Measurements from ENCODE around the gene EFS.
"Not testable (repeated sequence)": the region's sequence is repeated elsewhere in the genome, so short reads cannot be mapped to it uniquely, and the experiment has no call there.

EFS gene

DNA sequence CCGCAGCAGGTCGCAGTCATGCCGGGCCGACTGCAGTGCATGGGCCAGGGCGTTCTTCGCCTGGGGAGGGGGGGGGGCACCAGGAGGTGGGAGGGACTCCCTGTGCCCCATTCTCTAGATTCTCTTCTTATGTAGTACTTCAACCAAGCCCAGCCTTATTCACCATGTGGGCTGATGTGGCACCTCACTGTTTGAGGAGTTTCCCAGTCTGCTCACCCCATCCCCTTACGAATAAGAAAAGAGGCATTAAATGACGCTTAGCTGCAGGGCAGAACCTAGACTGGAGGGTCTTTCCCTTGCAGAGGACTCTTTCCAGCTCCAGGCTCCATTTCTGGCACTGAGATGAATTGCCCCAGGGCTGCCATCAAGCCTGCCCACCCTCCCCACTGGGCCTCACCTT, 24.0 kb upstream of the EFS start:
- TF ChIP-seq ZFP3 (CRISPR knock-in tag; IDR thresholded peaks at IDR 0.05) = no peak
- no peak for TF ChIP-seq ESRRG (CRISPR knock-in tag; IDR thresholded peaks at IDR 0.05)
- TF ChIP-seq, protein P1, sequence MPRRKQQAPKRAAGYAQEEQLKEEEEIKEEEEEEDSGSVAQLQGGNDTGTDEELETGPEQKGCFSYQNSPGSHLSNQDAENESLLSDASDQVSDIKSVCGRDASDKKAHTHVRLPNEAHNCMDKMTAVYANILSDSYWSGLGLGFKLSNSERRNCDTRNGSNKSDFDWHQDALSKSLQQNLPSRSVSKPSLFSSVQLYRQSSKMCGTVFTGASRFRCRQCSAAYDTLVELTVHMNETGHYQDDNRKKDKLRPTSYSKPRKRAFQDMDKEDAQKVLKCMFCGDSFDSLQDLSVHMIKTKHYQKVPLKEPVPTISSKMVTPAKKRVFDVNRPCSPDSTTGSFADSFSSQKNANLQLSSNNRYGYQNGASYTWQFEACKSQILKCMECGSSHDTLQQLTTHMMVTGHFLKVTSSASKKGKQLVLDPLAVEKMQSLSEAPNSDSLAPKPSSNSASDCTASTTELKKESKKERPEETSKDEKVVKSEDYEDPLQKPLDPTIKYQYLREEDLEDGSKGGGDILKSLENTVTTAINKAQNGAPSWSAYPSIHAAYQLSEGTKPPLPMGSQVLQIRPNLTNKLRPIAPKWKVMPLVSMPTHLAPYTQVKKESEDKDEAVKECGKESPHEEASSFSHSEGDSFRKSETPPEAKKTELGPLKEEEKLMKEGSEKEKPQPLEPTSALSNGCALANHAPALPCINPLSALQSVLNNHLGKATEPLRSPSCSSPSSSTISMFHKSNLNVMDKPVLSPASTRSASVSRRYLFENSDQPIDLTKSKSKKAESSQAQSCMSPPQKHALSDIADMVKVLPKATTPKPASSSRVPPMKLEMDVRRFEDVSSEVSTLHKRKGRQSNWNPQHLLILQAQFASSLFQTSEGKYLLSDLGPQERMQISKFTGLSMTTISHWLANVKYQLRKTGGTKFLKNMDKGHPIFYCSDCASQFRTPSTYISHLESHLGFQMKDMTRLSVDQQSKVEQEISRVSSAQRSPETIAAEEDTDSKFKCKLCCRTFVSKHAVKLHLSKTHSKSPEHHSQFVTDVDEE (CRISPR knock-in tag; IDR thresholded peaks at IDR 0.05) = no peak
- TF ChIP-seq, protein P2, sequence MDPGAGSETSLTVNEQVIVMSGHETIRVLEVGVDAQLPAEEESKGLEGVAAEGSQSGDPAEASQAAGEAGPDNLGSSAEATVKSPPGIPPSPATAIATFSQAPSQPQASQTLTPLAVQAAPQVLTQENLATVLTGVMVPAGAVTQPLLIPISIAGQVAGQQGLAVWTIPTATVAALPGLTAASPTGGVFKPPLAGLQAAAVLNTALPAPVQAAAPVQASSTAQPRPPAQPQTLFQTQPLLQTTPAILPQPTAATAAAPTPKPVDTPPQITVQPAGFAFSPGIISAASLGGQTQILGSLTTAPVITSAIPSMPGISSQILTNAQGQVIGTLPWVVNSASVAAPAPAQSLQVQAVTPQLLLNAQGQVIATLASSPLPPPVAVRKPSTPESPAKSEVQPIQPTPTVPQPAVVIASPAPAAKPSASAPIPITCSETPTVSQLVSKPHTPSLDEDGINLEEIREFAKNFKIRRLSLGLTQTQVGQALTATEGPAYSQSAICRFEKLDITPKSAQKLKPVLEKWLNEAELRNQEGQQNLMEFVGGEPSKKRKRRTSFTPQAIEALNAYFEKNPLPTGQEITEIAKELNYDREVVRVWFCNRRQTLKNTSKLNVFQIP (CRISPR knock-in tag; IDR thresholded peaks at IDR 0.05; ENCODE audit: borderline replicate concordance, low read depth) = no peak
- TF ChIP-seq CSDC2 (CRISPR knock-in tag; IDR thresholded peaks at IDR 0.05) = no peak
- TF ChIP-seq, protein P3, sequence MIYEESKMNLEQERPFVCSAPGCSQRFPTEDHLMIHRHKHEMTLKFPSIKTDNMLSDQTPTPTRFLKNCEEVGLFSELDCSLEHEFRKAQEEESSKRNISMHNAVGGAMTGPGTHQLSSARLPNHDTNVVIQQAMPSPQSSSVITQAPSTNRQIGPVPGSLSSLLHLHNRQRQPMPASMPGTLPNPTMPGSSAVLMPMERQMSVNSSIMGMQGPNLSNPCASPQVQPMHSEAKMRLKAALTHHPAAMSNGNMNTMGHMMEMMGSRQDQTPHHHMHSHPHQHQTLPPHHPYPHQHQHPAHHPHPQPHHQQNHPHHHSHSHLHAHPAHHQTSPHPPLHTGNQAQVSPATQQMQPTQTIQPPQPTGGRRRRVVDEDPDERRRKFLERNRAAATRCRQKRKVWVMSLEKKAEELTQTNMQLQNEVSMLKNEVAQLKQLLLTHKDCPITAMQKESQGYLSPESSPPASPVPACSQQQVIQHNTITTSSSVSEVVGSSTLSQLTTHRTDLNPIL (CRISPR knock-in tag; IDR thresholded peaks at IDR 0.05; ENCODE audit: low read depth) = no peak
- no peak for TF ChIP-seq TOX (CRISPR knock-in tag; IDR thresholded peaks at IDR 0.05; ENCODE audit: borderline replicate concordance)
- no peak for TF ChIP-seq ZNF565 (CRISPR knock-in tag; conservative IDR thresholded peaks at IDR 0.05; ENCODE audit: low read depth)
- no peak for TF ChIP-seq ARNTL (CRISPR knock-in tag; IDR thresholded peaks at IDR 0.05; ENCODE audit: borderline replicate concordance, low read depth)
- no peak for TF ChIP-seq OSR1 (CRISPR knock-in tag; IDR thresholded peaks at IDR 0.05)
- TF ChIP-seq ZC3H10 (CRISPR knock-in tag; IDR thresholded peaks at IDR 0.05) = no peak
- ATAC-seq = no peak

DNA sequence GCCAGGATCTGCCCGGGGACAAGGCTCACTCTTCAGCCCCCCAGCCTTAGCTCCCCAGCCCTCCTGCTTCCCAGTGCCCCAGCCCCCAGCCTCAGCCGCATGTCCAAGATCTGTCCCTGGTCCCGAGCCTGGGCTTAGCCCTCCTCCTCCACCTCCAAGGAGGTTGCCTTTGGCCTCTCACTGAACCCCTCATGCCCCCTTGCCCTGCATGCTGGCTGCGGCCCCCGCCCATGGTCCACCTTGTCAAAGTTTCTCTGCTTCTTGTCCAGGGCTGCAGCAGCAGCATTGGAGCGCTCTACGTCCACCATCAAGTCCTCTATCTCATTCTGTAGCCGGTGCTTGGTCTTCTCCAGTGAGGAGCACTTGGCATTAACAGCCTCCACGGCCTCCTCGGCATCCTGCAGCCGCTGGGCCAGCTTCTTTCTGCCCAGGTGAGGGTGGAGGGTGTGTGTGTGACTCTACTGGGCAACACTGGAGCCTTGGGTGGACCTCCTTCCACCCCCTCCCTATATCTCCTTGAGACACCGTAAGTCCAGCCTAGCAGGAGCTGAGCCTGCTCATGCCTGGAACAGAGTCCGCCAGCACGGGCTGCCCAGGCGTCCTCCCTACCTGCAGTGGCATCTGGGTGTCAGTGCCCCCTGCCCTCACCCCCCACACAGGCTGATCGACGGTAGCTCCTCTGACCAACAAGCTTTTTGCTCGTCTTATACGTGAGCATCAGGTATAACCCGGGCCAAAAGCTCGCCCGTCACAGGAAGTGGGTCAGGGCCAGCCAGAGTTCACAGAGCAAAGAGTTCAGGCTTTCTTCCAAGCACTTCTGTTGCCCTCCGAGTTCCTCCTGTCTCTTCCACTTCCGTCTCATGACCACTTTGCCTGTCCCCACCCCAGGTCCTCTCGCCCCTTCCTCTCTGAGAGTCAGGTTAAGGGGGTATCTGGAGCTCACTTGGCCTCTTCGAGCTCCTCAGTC, 23.2 kb upstream of the EFS start:
- TF ChIP-seq ZNF70 (CRISPR knock-in tag; IDR thresholded peaks at IDR 0.05) (no peak), PPARA (CRISPR knock-in tag; IDR thresholded peaks at IDR 0.05; ENCODE audit: borderline replicate concordance) (no peak), TCF4 (CRISPR knock-in tag; IDR thresholded peaks at IDR 0.05; ENCODE audit: borderline replicate concordance) (no peak), ZC3H10 (CRISPR knock-in tag; IDR thresholded peaks at IDR 0.05) (no peak), ZNF8 (CRISPR knock-in tag; IDR thresholded peaks at IDR 0.05) (no peak), CSDC2 (CRISPR knock-in tag; IDR thresholded peaks at IDR 0.05) (no peak), ESRRG (CRISPR knock-in tag; IDR thresholded peaks at IDR 0.05) (no peak), ISL1 (CRISPR knock-in tag; IDR thresholded peaks at IDR 0.05) (no peak)
- ATAC-seq = no peak

DNA sequence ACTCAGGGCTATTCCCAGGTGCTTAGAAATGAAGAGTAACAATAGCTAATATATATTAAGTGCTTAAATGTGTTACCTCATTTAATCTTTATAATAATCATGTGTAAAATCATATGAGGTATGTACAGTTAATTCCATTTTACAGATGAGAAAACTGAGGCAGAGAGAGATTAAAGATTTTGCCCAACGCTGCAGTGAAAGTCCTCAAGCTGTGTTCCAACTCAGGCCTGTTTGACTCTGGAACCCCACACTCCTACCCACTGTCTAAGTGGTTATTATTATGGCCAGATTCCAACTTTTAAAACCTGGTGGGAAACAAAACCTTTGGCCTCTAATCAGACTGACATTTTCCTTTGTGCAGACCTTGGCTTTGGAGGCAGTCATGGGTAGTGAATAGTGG, 22.0 kb upstream of the EFS start:
- ATAC-seq = no peak
- TF ChIP-seq SNAI2 (CRISPR knock-in tag; IDR thresholded peaks at IDR 0.05) = no peak
- TF ChIP-seq ZFP30 (CRISPR knock-in tag; IDR thresholded peaks at IDR 0.05) = no peak
- TF ChIP-seq, protein P4, sequence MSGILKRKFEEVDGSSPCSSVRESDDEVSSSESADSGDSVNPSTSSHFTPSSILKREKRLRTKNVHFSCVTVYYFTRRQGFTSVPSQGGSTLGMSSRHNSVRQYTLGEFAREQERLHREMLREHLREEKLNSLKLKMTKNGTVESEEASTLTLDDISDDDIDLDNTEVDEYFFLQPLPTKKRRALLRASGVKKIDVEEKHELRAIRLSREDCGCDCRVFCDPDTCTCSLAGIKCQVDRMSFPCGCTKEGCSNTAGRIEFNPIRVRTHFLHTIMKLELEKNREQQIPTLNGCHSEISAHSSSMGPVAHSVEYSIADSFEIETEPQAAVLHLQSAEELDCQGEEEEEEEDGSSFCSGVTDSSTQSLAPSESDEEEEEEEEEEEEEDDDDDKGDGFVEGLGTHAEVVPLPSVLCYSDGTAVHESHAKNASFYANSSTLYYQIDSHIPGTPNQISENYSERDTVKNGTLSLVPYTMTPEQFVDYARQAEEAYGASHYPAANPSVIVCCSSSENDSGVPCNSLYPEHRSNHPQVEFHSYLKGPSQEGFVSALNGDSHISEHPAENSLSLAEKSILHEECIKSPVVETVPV (CRISPR knock-in tag; IDR thresholded peaks at IDR 0.05) = no peak
- TF ChIP-seq ZNF70 (CRISPR knock-in tag; IDR thresholded peaks at IDR 0.05) = no peak
- TF ChIP-seq, protein P5, sequence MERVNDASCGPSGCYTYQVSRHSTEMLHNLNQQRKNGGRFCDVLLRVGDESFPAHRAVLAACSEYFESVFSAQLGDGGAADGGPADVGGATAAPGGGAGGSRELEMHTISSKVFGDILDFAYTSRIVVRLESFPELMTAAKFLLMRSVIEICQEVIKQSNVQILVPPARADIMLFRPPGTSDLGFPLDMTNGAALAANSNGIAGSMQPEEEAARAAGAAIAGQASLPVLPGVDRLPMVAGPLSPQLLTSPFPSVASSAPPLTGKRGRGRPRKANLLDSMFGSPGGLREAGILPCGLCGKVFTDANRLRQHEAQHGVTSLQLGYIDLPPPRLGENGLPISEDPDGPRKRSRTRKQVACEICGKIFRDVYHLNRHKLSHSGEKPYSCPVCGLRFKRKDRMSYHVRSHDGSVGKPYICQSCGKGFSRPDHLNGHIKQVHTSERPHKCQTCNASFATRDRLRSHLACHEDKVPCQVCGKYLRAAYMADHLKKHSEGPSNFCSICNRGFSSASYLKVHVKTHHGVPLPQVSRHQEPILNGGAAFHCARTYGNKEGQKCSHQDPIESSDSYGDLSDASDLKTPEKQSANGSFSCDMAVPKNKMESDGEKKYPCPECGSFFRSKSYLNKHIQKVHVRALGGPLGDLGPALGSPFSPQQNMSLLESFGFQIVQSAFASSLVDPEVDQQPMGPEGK (CRISPR knock-in tag; IDR thresholded peaks at IDR 0.05; ENCODE audit: borderline replicate concordance) = no peak
- TF ChIP-seq CSDC2 (CRISPR knock-in tag; IDR thresholded peaks at IDR 0.05) = no peak
- TF ChIP-seq PPARA (CRISPR knock-in tag; IDR thresholded peaks at IDR 0.05; ENCODE audit: borderline replicate concordance) = no peak
- no peak for TF ChIP-seq ISL1 (CRISPR knock-in tag; IDR thresholded peaks at IDR 0.05)
- TF ChIP-seq ZNF565 (CRISPR knock-in tag; conservative IDR thresholded peaks at IDR 0.05; ENCODE audit: low read depth) = no peak
- TF ChIP-seq GLIS3 (CRISPR knock-in tag; IDR thresholded peaks at IDR 0.05) = no peak
- TF ChIP-seq TCF4 (CRISPR knock-in tag; IDR thresholded peaks at IDR 0.05; ENCODE audit: borderline replicate concordance) = no peak
- TF ChIP-seq ZNF8 (CRISPR knock-in tag; IDR thresholded peaks at IDR 0.05) = no peak
- no peak for TF ChIP-seq ZFP3 (CRISPR knock-in tag; IDR thresholded peaks at IDR 0.05)
- no peak for TF ChIP-seq BACH2 (CRISPR knock-in tag; IDR thresholded peaks at IDR 0.05; ENCODE audit: borderline replicate concordance)
- TF ChIP-seq ESRRG (CRISPR knock-in tag; IDR thresholded peaks at IDR 0.05) = no peak
- TF ChIP-seq TOX (CRISPR knock-in tag; IDR thresholded peaks at IDR 0.05; ENCODE audit: borderline replicate concordance) = no peak
- TF ChIP-seq, protein P1 (CRISPR knock-in tag; IDR thresholded peaks at IDR 0.05) = no peak
- TF ChIP-seq ARNTL (CRISPR knock-in tag; IDR thresholded peaks at IDR 0.05; ENCODE audit: borderline replicate concordance, low read depth) = no peak

DNA sequence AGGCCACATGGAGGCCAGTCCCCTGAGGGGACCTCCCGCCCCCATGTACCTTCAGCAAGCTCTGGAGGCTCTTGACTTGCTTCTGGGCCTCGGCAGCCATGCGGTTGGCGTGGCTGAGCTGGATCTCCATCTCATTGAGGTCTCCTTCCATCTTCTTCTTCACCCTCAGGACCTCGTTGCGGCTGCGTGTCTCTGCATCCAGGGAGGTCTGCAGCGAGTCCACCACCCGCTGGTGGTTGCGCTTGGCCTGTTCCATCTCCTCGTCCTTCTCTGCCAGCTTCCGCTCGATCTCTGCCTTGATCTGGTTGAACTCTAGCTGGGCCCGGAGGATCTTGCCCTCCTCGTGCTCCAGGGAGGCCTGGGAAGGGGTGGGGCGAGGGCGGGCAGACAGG, 21.3 kb upstream of the EFS start:
- not testable (repeated sequence) for ATAC-seq
